HepG2 (cell line): ENCODE data around the gene ZNF763. TPM values are rescaled to one million over a fixed set of nuclear protein-coding genes. Genes with fewer than 3 reads are reported as not detected.

Experiments
- ARID5B ChIP-seq: IDR thresholded peaks from 2 replicates; pipeline ENCODE4 v1.4.0; 2020; ENCODE audit warnings: mild to moderate bottlenecking, missing genetic modification reagents
- BCL6 ChIP-seq: IDR thresholded peaks from 2 replicates; pipeline ENCODE4 v1.6.1; 2016; ENCODE audit warnings: missing genetic modification reagents, missing compliant biosample characterization
- ELF4 ChIP-seq: sonication (generic); formaldehyde crosslinking; IDR thresholded peaks from 2 replicates; pipeline ENCODE4 v1.5.0; 2020; ENCODE audit warnings: missing genetic modification reagents, mild to moderate bottlenecking, moderate library complexity, borderline replicate concordance
- FOXP1 ChIP-seq, 2 experiments: fragments of 450-650 bp in 1 of 2; IDR thresholded peaks; 2 replicates each; pipeline ENCODE4 v1.6.1; 2017 to 2018; ENCODE audit warnings: antibody characterized with exemption in 1 of 2
- IRF2 ChIP-seq: IDR thresholded peaks from 2 replicates; pipeline ENCODE4 v1.6.1; 2018; ENCODE audit warnings: missing genetic modification reagents, missing compliant biosample characterization
- NFE2 ChIP-seq: sonication (generic); formaldehyde crosslinking; IDR thresholded peaks from 2 replicates; pipeline ENCODE4 v1.4.0; 2020; ENCODE audit warnings: missing genetic modification reagents
- ONECUT2 ChIP-seq: sonication (generic); formaldehyde crosslinking; IDR thresholded peaks from 2 replicates; pipeline ENCODE4 v1.4.0; 2020; ENCODE audit warnings: missing genetic modification reagents
- PHF8 ChIP-seq: sonication (generic); formaldehyde crosslinking; IDR thresholded peaks from 2 replicates; pipeline ENCODE4 v1.5.0; 2020; ENCODE audit warnings: missing genetic modification reagents
- PRPF4 ChIP-seq: fragments of 200-400 bp; formaldehyde crosslinking; IDR thresholded peaks from 2 replicates; pipeline ENCODE4 v1.6.1; 2016; ENCODE audit warnings: low read length, low read depth; ENCODE audit not compliant: poor library complexity, severe bottlenecking
- SKIL ChIP-seq: sonication (generic); formaldehyde crosslinking; IDR thresholded peaks from 2 replicates; pipeline ENCODE4 v1.8.0; 2022; ENCODE audit warnings: missing genetic modification reagents, mild to moderate bottlenecking, moderate library complexity, borderline replicate concordance
- SMC3 ChIP-seq: IDR thresholded peaks from 2 replicates; pipeline ENCODE4 v1.6.1; 2011; ENCODE audit warnings: low read length, improper control_type of control experiment
- STAG1 ChIP-seq: sonication (generic); formaldehyde crosslinking; IDR thresholded peaks from 2 replicates; pipeline ENCODE4 v1.4.0; 2020; ENCODE audit warnings: missing genetic modification reagents
- ZBTB34 ChIP-seq: sonication (generic); formaldehyde crosslinking; IDR thresholded peaks from 2 replicates; pipeline ENCODE4 v1.8.0; 2022; ENCODE audit warnings: mild to moderate bottlenecking, missing genetic modification reagents
- ZBTB38 ChIP-seq: sonication (generic); formaldehyde crosslinking; IDR thresholded peaks from 2 replicates; pipeline ENCODE4 v1.5.1; 2020; ENCODE audit warnings: mild to moderate bottlenecking, missing genetic modification reagents
- ZBTB43 ChIP-seq: sonication (generic); formaldehyde crosslinking; conservative IDR thresholded peaks from 2 replicates; pipeline ENCODE4 v1.4.0; 2020; ENCODE audit warnings: missing genetic modification reagents
- ZFX ChIP-seq: sonication (generic); formaldehyde crosslinking; IDR thresholded peaks from 2 replicates; pipeline ENCODE4 v1.4.0; 2020; ENCODE audit warnings: mild to moderate bottlenecking, low read depth, missing genetic modification reagents, moderate library complexity
- ZFYVE20 ChIP-seq: sonication (generic); formaldehyde crosslinking; IDR thresholded peaks from 2 replicates; pipeline ENCODE4 v1.8.0; 2023; ENCODE audit warnings: low read depth, mild to moderate bottlenecking, moderate library complexity, missing genetic modification reagents, borderline replicate concordance
- ZNF225 ChIP-seq: sonication (generic); formaldehyde crosslinking; IDR thresholded peaks from 2 replicates; pipeline ENCODE4 v1.4.0; 2020; ENCODE audit warnings: mild to moderate bottlenecking, missing genetic modification reagents
- ZNF549 ChIP-seq: sonication (generic); formaldehyde crosslinking; IDR thresholded peaks from 2 replicates; pipeline ENCODE4 v1.5.0; 2020; ENCODE audit warnings: missing genetic modification reagents
- polyA plus RNA-seq, 8 experiments: library from polyadenylated mRNA; depleted of rRNA in 3 of 8; stranded (reverse) in 7 of 8; unstranded in 1 of 8; fragments of >200 nt; fragmentation: Illumina TruSeq in 4 of 8; extraction: Trizol in 4 of 8; gene quantifications; 2 replicates each; pipeline versions ENCODE4 v1.2.1 to v1.2.3, GENCODE V29; 2011 to 2016; ENCODE audit warnings: low read depth in 4 of 8, missing spikeins in 1 of 8, mixed read lengths in 1 of 8; ENCODE audit not compliant: insufficient read depth in 1 of 8
- total RNA-seq, 5 experiments: library from RNA; depleted of rRNA; stranded (reverse); fragments of >200 nt; fragmentation: Illumina TruSeq; extraction: Trizol; gene quantifications; 2 replicates each; pipeline ENCODE4 v1.2.3, GENCODE V29; 2016; ENCODE audit warnings: low read depth in 1 of 5

ZNF763 gene
- total and polyA plus RNA-seq, 2 of the 13 experiments (the other 11 are each of a cell fraction or from before 2014, with no cell fraction given), result 0.08 to 0.42 TPM

- no peak for TF ChIP-seq ZBTB34 (CRISPR knock-in tag)
- TF ChIP-seq ZFYVE20, result no peak
- TF ChIP-seq FOXP1 (IDR thresholded peaks at IDR 0.05), result no peak
- no peak for TF ChIP-seq FOXP1 (CRISPR knock-in tag; IDR thresholded peaks at IDR 0.05)
- no peak for TF ChIP-seq ZBTB43
- no peak for TF ChIP-seq ELF4 (CRISPR knock-in tag)
- TF ChIP-seq BCL6 (CRISPR knock-in tag), result no peak
- no peak for TF ChIP-seq NFE2 (CRISPR knock-in tag)
- no peak for TF ChIP-seq ZFX
- peak; percentile 60; the same call in 1 of the 2 replicates for TF ChIP-seq SMC3
- peak; percentile 69 for TF ChIP-seq STAG1 (CRISPR knock-in tag)
- 0 out of 2 replicates have a peak, but pooled peaks have one; percentile 11 for TF ChIP-seq ARID5B (CRISPR knock-in tag)
- no peak for TF ChIP-seq SKIL
- TF ChIP-seq PHF8 (CRISPR knock-in tag), result no peak
- no peak for TF ChIP-seq PRPF4
- TF ChIP-seq ZBTB38, result no peak
- TF ChIP-seq ZNF549 (CRISPR knock-in tag), result no peak
- no peak for TF ChIP-seq ZNF225 (CRISPR knock-in tag)
- TF ChIP-seq ONECUT2, result no peak
- 0 out of 2 replicates have a peak, but pooled peaks have one; percentile 28 for TF ChIP-seq IRF2
These were observed 1.1 kb upstream of the ZNF763 start (continued) for GRCh38 chr19:11963566-11964355.
